ENCODE results near the gene TNFSF12.

DNA sequence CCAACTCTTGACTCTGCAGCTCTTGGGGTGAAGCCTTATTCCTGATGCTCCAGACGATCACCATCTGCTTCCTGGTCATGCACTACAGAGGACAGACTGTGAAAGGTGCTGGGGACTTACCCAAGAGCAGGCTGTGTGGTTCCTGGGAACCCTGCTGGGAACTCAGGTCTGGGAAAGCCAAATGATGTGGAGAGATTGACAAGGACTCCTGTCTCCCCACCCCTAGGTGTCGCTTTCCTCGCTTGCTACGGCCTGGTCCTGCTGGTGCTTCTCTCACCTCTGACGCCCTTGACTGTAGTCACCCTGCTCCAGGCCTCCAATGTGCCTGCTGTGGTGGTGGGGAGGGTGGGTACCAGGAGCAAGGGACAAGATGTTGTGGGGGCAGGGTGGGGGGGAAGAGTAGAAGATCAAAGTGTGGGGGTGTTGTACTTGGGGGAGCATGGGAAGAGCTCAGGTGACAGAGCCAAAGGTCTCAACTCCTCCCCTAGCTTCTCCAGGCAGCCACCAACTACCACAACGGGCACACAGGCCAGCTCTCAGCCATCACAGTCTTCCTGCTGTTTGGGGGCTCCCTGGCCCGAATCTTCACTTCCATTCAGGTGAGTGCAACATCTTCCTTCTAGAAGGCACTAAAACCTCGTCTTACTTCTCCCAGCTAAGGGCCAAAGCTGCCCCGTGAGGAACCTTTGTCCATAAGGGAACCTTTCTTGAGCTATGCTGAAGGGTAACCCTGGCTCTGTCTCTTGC lies 38.0 kb downstream of the TNFSF12 start:
- TF ChIP-seq, protein P1, sequence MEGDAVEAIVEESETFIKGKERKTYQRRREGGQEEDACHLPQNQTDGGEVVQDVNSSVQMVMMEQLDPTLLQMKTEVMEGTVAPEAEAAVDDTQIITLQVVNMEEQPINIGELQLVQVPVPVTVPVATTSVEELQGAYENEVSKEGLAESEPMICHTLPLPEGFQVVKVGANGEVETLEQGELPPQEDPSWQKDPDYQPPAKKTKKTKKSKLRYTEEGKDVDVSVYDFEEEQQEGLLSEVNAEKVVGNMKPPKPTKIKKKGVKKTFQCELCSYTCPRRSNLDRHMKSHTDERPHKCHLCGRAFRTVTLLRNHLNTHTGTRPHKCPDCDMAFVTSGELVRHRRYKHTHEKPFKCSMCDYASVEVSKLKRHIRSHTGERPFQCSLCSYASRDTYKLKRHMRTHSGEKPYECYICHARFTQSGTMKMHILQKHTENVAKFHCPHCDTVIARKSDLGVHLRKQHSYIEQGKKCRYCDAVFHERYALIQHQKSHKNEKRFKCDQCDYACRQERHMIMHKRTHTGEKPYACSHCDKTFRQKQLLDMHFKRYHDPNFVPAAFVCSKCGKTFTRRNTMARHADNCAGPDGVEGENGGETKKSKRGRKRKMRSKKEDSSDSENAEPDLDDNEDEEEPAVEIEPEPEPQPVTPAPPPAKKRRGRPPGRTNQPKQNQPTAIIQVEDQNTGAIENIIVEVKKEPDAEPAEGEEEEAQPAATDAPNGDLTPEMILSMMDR (IDR thresholded peaks at IDR 0.05): peak; percentile 73
- no peak for TF ChIP-seq CHD2 (IDR thresholded peaks at IDR 0.05; ENCODE audit: low read length, partially characterized antibody)
- no peak for TF ChIP-seq NR3C1 (IDR thresholded peaks at IDR 0.05)
- no peak for TF ChIP-seq RCOR1 (IDR thresholded peaks at IDR 0.05; ENCODE audit: low read depth, low read length)
- TF ChIP-seq EP300 (IDR thresholded peaks at IDR 0.05): no peak
- no peak for TF ChIP-seq POLR2A (IDR thresholded peaks at IDR 0.05; ENCODE audit: low read length)
- no peak for TF ChIP-seq MAFK (IDR thresholded peaks at IDR 0.05; ENCODE audit: partially characterized antibody)
- no peak for TF ChIP-seq KDM1A (IDR thresholded peaks at IDR 0.05; ENCODE audit: low read depth)
- peak; percentile 83; the same call in 1 of the 2 replicates for TF ChIP-seq ESRRA (IDR thresholded peaks at IDR 0.05; ENCODE audit: borderline replicate concordance, low read length)

Data from A549 (cell line).